Neural progenitor cell (in vitro differentiated cells): ENCODE data around the gene MX2.

Experiments used
- CTCF ChIP-seq: fragments of 200-600 bp; sonication (generic); IDR thresholded peaks from 2 replicates; pipeline ENCODE4 v1.5.1; 2017; ENCODE audit warnings: antibody characterized with exemption, mild to moderate bottlenecking
- EZH2 ChIP-seq: fragments of 200-600 bp; sonication (generic); IDR thresholded peaks from 2 replicates; pipeline ENCODE4 v1.6.1; 2017; ENCODE audit warnings: antibody characterized with exemption, mild to moderate bottlenecking, moderate library complexity
- EZH2phosphoT487 ChIP-seq: fragments of 200-600 bp; sonication (generic); IDR thresholded peaks from 2 replicates; pipeline ENCODE4 v1.6.1; 2017; ENCODE audit warnings: antibody characterized with exemption

- no peak for TF ChIP-seq CTCF
- no peak for TF ChIP-seq EZH2
- TF ChIP-seq EZH2phosphoT487 = no peak
These were observed 4.8 kb downstream of the MX2 start for GRCh38 chr21:41366522-41367151.
